HG02759 (cell line): ENCODE data around the gene CTIF.

ENCODE experiments used
- ATAC-seq: cut with Tn5 transposase; IDR thresholded peaks from one replicate; pipeline ENCODE4 v1.9.1; 2021; ENCODE audit warnings: mild to moderate bottlenecking, moderate library complexity; ENCODE audit not compliant: unreplicated experiment

The CTIF gene

GRCh38 chr18:48675912-48676311 lies 137.1 kb downstream of the CTIF start:
- ATAC-seq, result no peak

- ATAC-seq, result no peak
Measured at GRCh38 chr18:48676346-48676745, 137.5 kb downstream of the CTIF start.

GRCh38 chr18:48676756-48677368 lies 138.0 kb downstream of the CTIF start:
- peak; percentile 60 for ATAC-seq

- no peak for ATAC-seq
Measured at GRCh38 chr18:48678237-48679115, 139.6 kb downstream of the CTIF start.

- ATAC-seq, result no peak
Measured at GRCh38 chr18:48679236-48679635, 140.4 kb downstream of the CTIF start.

GRCh38 chr18:48680339-48681250 lies 141.8 kb downstream of the CTIF start:
- no peak for ATAC-seq

- no peak for ATAC-seq
Measured at GRCh38 chr18:48682768-48683167, 143.9 kb downstream of the CTIF start.

GRCh38 chr18:48683197-48683596 lies 144.4 kb downstream of the CTIF start:
- ATAC-seq, result no peak

- no peak for ATAC-seq
Measured at GRCh38 chr18:48683661-48684060, 144.8 kb downstream of the CTIF start.

GRCh38 chr18:48687346-48688042 lies 148.7 kb downstream of the CTIF start:
- ATAC-seq, result no peak

- no peak for ATAC-seq
Measured at GRCh38 chr18:48688961-48689360, 150.1 kb downstream of the CTIF start.

GRCh38 chr18:48689548-48689947 lies 150.7 kb downstream of the CTIF start:
- ATAC-seq, result no peak

- ATAC-seq, result no peak
Measured at GRCh38 chr18:48690494-48690893, 151.7 kb downstream of the CTIF start.

GRCh38 chr18:48693006-48693405 lies 154.2 kb downstream of the CTIF start:
- ATAC-seq, result no peak

- ATAC-seq, result no peak
Measured at GRCh38 chr18:48693625-48694262, 154.9 kb downstream of the CTIF start.

- no peak for ATAC-seq
Measured at GRCh38 chr18:48694295-48694694, 155.5 kb downstream of the CTIF start.

- no peak for ATAC-seq
Measured at GRCh38 chr18:48695671-48696070, 156.8 kb downstream of the CTIF start.

GRCh38 chr18:48696218-48696617 lies 157.4 kb downstream of the CTIF start:
- no peak for ATAC-seq

GRCh38 chr18:48697441-48697840 lies 158.6 kb downstream of the CTIF start:
- ATAC-seq, result no peak

GRCh38 chr18:48698707-48699106 lies 159.9 kb downstream of the CTIF start:
- peak; percentile 69 for ATAC-seq
